ENCODE data around the gene MFSD12.
"Not testable (repeated sequence)": the region's sequence is repeated elsewhere in the genome, so short reads cannot be mapped to it uniquely, and the experiment has no call there.

MFSD12 gene

DNA sequence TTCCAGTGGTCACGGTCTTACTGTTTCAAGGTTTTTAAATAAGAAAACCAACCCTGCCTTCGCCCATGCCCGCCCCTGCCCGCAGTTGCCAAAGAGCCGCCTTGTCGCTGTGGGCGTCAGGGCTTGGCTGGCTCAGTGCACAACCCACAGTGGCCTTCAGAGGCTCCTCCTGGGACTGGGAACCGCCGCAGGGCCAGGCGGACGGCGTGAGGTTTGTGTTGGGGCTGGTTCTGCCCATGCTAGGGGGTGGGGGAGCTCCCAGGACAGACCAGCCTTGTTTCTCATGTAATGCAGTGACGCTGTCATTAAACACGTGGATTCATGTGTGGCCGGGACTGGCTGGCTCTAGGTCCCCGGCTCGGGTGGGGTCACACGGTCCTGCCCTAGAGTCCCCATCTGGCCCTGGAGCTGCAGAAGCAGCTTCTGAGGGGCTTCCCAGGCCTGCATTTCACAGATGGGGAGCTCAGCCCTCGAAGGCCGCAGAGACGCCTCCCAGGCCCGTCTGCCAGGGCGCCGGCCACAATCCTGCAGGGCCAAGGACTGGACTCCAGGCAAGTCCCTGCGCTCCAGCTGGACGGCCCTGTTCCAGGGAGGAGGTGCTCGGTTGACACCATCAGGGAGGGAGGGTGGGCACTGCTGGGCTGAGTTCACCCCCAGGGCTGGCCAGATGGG is 20.8 kb downstream of the MFSD12 start:
- no peak for DNase-seq

GRCh38 chr19:3535981-3536380 is 21.4 kb downstream of the MFSD12 start:
- no peak for DNase-seq

- DNase-seq, result no peak
These were observed 21.8 kb downstream of the MFSD12 start for GRCh38 chr19:3535563-3535965.

- DNase-seq, result no peak
These were observed 22.2 kb downstream of the MFSD12 start for GRCh38 chr19:3535235-3535535.

DNA sequence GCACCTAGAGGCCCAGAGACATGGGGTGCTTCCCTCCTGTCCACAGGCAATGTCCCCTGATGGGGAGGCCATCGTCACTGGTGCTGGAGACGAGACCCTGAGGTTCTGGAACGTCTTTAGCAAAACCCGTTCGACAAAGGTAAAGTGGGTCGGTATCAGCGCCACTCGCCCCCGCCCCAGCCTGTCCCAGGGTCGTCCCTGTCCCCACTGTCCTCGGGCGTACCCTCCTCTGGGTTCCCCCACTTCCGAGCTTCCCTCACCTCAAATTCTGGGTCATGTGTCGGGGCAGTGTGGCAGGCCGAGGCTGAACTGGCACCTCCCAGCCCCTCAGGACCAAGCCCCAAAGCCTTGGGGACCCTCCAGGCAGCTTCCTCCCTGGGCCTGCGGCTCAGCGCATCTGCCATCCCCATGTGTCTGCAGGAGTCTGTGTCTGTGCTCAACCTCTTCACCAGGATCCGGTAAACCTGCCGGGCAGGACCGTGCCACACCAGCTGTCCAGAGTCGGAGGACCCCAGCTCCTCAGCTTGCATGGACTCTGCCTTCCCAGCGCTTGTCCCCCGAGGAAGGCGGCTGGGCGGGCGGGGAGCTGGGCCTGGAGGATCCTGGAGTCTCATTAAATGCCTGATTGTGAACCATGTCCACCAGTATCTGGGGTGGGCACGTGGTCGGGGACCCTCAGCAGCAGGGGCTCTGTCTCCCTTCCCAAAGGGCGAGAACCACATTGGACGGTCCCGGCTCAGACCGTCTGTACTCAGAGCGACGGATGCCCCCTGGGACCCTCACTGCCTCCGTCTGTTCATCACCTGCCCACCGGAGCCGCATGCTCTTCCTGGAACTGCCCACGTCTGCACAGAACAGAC is 22.8 kb downstream of the MFSD12 start:
- no peak for DNase-seq

GRCh38 chr19:3533563-3534216 is 23.7 kb downstream of the MFSD12 start:
- DNase-seq, result no peak

- DNase-seq, result no peak
These were observed 24.4 kb downstream of the MFSD12 start for GRCh38 chr19:3533033-3533432.

DNA sequence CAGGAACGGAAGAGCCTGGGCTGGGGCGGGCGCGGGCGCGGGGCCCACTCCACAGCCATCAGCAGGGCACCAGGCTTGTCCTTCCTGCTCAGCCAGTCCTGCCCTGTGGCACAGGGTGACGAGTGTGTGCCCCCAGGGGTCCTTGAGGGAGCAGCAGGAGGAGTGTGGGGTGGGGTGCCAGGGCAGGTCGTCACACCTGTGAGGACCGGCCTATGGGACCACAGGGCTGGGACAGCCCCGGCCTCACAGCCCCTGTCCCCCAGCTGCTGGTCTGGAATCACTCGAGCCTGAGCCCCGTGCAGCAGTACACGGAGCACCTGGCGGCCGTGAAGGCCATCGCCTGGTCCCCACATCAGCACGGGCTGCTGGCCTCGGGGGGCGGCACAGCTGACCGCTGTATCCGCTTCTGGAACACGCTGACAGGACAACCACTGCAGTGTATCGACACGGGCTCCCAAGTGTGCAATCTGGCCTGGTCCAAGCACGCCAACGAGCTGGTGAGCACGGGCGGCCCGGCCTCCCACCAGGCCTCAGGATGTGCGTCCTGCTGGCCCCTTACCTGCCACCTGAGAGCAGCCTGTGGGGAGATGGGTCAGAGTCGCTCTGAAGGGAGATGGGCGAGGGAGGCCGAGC is 25.1 kb downstream of the MFSD12 start:
- no peak for DNase-seq

DNA sequence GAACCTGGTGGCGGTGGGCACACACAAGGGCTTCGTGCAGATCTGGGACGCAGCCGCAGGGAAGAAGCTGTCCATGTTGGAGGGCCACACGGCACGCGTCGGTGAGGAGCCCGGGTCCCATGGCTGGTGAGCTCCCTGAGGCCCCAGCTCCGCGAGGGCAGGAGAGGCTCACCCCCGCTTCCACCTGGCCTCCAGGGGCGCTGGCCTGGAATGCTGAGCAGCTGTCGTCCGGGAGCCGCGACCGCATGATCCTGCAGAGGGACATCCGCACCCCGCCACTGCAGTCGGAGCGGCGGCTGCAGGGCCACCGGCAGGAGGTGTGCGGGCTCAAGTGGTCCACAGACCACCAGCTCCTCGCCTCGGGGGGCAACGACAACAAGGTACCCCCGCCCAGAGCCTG is 25.7 kb downstream of the MFSD12 start:
- no peak for DNase-seq

- no peak for DNase-seq
These were observed 27.0 kb downstream of the MFSD12 start for GRCh38 chr19:3530389-3530788.

DNA sequence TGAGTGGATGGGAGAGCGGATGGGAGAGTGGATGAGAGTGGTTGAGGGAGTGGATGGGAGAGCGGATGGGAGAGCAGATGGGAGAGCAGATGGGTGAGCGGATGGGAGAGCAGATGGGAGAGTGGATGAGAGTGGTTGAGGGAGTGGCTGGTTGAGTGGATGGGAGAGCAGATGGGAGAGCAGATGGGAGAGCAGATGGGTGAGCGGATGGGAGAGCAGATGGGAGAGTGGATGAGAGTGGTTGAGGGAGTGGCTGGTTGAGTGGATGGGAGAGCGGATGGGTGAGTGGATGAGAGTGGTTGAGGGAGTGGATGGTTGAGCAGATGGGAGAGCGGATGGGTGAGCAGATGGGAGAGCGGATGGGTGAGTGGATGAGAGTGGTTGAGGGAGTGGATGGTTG is 28.1 kb downstream of the MFSD12 start:
- not testable (repeated sequence) for DNase-seq

- no peak for DNase-seq
These were observed 28.7 kb downstream of the MFSD12 start for GRCh38 chr19:3528539-3529211.

GRCh38 chr19:3528080-3528479 is 29.3 kb downstream of the MFSD12 start:
- no peak for DNase-seq

- DNase-seq, result no peak
These were observed 30.0 kb downstream of the MFSD12 start for GRCh38 chr19:3527238-3527910.

- DNase-seq, result no peak
These were observed 30.7 kb downstream of the MFSD12 start for GRCh38 chr19:3526507-3527237.

GRCh38 chr19:3524904-3525451 is 32.4 kb downstream of the MFSD12 start:
- DNase-seq, result no peak

DNA sequence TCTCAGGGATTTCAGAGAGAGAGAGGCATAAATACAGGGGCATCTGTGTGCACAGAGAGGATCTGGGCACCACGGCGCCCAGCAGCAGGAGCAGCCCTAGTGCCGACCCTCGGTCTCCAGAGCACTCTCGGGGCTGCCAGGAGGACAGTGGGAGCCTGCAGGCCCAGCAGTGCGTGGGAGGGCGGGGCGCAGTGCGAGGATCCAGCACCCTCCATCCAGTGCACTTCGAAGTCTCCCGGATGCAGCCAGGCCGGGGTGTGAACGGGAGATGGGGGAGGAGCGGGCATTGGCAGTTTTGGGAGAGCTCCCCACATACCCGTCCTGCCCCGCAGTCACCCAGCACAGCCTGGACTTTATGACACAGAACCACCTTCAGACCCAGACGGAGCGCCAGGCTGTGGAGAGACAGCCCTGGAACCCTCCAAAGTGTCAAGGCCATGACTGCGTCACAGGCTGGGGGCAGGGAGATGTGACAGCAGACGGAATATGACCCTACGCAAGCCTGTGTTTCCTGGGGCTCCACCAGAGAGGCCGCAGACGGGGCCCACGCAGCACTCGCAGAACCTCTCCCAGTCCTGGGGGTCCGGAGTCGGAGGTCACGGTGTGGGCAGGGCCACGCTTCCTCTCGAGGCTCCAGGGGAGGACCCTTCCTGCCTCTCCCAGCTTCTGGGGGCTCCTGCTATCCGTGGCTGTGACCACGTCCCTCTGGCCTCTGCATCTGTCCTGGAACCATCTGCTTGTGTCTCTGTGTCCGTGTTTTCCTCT is 33.1 kb downstream of the MFSD12 start:
- DNase-seq, result no peak

GRCh38 chr19:3523361-3524077 is 33.9 kb downstream of the MFSD12 start:
- no peak for DNase-seq

DNA sequence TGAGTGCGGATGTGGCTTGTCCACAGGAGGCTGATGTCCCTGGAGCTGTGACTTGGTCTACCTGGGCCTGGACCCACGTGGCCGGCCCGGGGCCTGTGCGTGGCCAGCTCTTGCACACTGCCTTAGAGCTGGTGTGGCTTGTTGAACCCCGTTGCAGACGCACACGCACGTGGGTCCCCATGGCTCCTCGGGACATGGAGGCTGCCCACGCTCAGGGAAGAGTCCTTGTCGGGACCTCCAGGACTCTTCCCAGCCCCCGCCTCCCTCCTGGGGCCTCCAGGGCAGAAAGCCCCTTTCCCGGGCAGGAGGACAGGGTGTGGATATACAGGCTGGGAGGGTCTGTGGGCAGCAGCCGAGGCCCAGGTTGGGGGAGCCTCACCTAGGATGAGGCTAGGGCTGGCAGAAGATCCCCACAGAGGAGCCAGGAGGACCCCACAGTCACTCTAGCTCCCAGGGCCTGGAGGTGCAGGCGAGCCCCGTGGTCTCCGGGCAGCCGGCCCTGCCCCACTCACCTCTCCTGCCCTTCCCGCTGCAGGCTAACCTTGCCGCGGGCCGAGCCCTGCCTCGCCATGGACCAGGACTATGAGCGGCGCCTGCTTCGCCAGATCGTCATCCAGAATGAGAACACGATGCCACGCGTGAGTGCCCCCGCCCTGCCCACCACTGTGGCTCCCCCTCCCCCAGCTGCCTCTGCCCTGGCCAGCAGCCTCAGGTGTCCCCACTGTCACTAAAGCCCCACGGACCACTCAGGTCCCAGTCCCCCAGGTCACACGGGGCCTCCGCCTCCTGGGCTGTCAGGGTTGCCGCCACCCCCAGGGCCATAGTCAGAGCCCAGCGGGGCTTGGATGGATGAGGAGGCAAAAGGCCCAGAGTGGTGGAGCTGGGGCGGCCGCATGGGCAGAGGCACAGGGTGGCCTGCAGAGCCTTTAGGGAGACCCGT is 34.7 kb downstream of the MFSD12 start:
- DNase-seq, result no peak

Data from stimulated activated CD8-positive, alpha-beta memory T cell treated with anti-CD3 and anti-CD28 coated beads, Interleukin-4, amount 100 ng/mL, for 48 hours (primary cell).